ENCODE data around the gene ZNF385C.

ZNF385C gene

DNA sequence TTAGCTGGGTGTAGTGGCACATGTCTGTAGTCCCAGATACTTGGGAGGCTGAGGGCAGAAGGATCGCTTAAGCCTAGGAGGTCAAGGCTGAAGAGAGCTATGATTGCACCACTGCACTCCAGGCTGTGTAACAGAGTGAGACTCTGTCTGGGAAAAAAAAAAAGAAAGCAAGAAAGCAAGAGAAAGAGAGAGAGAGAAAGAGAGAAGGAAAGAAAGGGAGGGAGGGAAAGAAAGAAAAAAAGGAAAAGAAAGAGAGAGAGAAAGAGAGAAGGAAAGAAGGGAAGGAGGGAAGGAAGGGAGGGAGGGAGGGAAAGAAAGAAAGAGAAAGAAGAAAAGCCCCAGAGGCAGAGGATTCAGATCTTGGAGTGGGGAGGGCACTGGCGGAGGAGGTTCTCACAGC lies 7.7 kb upstream of the ZNF385C start:
- DNase-seq = no peak

DNA sequence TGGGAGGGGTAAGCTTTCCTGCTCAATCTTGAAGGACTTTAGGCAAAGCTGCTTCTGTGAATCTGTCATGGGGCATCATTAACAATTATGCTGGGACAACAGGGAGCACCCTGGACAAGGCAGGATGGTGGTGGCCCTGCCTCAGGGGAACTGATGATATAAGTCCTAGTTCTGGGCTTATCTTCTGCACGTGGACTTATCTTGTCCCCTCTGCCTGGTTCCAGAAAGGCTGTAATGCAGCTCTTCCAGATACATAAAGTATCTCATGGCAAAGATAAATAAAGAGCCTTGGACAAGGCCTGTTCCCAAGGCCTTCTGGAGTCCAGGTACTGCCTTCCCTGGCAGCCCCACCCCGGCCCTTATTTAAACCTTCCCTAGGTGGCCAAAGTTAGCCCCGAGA lies 6.0 kb upstream of the ZNF385C start:
- DNase-seq = no peak

DNA sequence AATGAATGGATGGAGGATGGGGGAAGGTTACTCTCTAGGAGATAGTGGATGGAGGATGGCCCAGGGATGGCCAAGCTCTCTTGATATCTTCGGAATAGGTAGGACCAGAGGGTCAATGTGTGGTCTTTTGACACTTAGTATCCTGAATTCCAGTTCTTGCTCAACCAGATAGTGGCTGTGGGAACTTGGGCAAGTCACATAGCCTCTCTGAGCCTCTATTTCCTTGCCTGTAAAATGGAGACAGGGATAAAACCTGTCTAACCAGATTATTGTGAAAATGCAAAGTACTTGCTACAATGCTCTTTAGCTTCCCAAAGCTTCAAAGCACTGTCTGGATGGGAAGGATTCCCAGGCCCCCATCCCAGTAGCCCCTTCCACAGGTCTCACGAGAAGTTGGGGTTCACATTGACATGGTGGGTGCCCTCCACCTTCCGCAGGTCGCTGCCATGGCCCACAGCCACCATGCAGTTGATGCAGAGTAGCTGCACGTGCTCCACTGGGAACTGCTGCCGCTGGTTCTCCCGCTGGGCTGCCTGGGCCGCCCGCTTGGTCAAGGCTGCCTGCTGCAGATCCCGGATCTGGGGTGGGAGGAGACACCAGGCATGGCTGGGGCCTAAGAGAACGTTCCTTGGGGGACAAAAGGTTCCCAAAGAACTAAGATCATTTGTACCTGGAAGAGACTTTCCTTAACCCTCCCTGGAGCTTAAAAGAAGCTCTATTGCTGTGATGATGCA lies 5.1 kb upstream of the ZNF385C start:
- DNase-seq = no peak

DNA sequence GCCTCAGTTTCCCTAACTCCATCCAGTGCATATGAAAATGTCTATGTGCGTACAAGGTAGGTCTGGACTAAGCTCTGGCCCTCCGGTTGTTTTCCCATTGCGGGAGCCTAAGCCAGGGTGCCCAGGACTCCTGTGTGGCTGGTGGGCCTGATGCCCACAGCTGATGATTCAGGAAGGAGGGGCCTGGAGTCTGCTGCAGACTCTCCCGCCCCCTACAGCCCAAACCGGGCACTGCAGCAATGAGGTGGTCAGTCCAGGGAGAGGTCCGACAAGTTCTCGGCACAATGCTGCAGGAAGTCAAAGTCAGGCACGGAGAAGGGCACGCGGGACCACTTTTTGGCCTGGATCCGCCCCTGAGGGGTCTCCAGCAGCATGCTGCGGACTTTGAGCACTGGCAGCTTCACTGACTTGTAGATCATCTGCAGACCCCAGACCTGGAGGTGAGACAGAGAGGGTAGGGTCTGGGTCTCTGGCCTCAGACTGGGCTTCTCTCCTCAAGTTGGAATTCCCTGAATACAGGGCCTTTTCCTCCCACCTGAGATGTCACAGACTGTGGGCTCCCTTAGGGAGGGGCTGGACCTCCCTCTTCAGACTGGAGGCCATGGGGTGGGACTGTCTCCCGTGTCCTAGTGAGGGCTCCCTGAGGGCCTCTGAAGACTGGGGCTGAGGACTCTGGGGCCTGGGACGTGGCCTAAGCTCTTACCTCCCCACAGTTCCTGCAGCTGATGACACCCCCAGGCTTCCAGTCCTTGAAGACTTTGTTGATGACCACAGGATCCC lies 3.4 kb upstream of the ZNF385C start:
- DNase-seq = peak; percentile 46

DNA sequence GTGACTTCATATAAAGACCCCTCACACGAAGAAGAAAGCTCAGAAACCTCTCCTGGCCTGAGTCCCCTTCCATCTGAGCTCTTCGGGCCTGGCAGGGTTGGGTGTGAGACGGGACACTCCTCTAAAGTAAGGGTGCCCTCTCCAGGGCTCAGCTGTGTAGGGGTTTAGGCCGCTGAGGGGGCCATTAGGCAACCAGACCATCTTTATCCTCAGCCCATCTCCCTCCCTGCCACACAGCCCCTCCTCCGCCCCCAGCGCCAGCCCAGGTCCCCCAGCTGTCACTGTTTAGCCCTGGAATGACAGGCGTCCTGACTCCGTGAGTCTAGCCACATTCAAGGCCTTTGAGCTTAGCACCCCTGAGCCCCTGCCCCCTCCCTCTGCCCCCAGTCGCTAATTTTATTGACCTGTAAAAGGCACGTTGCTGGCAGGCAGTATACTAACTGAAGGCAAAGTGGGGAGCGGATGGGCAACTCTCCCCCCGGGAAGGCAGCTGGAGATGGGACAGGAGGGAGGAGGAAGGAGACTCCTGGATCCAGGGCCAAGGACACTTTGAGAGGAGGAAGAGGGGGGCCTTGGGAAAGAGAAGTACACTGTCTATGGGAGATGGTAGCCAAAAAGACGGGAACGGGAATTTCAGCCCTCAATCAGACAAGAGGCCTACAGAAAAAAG lies 592 bp upstream of the ZNF385C start:
- no peak for DNase-seq

DNA sequence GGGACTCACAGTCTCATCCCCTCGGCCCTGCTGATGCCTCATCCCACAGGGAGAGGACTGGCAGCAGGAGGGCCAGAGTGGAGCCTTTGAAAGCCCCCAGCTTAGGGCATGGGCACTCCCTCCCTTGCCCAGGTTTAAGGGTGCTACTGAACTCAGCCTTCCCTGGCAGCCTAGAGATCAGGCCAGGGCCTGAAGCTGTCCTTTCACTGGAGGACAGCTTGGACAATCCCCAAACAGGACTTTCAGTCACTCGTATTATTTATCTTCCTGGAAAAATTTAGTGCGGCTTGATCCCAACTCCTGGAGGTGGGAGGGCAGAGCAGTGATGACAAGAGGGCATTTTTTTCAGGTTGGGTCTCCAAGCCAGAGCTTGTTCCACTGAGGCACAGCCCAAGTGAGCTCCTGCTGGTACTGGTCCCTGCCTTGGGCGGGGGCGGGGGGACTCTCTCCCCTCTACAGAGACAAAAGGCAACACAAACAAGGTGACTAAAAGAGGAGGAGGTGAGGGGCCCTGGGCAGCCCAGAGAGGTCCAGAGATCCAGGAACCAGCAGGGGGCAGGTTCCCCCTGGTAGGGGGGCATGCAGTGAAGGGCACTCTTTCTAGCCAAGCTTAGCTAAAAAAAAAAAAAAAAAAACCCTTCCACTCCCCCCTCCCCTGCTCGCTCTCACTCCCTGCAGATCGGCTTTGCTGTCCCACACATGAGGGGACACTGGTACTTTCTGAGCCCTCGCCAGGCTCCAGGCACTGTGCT lies 1.7 kb downstream of the ZNF385C start:
- DNase-seq = no peak

DNA sequence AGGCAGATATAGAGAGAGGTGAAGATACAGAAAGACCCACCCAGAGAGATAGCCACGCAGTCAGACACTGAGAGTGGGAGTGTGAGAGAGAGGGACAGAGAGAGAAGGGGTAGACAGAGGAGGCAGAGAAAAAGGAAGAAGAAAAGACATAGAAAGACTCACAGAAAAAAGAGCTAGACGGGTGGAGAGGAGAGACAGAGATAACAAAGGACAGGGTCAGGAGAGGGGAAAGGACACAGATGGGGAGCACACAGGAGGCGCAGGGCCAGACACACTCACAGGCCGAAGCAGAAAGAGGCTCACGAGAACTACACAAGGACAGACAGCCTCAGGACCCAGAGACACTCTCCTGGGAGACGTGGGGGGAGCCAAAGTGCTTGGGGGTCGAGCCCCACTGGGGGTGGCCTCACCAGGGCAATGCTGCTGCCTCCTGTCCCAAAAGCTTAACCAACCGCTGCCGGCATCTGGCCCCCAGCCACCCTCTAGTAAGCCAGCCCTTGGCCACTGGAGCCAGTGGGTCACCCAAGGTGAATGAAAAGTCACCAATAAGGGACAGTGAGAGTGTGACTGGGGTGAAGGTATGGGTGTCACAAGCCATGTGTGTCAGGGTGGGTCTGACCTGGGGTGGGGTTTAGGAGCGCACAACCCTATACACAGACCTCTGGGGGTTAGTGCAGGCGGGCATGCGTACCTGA lies 3.8 kb downstream of the ZNF385C start:
- no peak for DNase-seq

DNA sequence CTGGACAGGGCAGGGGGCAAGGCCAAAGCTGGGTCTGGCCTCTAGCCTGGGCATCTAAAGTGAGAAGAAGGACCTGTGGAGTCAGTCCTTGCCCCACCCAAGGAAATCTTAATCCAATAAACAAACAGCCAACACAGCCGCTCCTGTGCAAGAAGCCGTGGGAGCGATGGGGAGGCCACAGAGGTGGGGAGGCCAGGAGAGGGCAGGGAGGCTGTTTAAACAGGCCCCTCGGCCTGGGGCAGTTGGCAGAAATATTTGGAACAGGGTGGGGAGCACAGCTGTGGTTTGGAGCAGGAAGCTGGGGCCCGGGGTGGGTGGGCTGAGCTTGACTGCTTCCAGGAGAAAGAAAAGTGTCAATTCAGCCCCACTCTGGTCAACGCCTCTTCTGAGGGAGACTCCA lies 5.3 kb downstream of the ZNF385C start:
- no peak for DNase-seq

DNA sequence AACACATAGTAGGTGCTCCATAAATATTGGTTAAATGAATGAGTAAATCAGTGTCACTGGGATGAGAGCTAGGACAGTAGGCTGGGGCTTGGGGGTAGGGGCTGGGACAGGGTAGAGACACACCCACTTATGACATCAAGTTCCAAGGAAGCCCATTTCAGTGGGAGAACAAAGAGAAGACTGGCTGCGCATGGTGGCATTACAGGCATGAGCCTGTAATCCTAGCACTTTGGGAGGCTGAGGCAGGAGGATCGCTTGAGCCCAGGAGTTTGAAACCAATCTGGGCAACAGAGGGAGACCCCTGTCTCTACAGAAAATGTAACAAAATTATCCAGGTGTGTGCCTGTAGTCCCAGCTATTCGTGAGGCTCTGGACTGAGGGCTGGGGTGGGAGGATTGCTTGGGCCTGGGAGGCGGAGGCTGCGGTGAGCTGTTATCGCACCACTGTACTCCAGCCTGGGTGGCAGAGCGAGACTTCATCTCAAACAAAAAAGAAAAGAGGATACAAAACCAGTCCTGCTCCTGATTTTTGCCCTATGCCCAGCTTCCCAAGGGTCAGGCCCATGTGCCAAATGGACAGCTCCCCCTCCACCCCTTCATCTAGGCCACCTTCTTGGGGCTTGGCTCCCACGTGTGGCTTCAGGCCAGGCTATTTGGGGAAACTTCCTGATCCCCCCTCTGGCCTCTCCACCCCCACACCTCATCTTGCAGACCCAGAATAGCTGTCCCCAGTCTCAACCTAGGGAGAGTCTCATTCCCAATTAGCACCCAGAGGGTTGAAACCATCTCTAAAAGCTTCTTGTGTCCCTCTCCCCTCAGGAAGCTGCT lies 7.1 kb downstream of the ZNF385C start:
- no peak for DNase-seq

DNA sequence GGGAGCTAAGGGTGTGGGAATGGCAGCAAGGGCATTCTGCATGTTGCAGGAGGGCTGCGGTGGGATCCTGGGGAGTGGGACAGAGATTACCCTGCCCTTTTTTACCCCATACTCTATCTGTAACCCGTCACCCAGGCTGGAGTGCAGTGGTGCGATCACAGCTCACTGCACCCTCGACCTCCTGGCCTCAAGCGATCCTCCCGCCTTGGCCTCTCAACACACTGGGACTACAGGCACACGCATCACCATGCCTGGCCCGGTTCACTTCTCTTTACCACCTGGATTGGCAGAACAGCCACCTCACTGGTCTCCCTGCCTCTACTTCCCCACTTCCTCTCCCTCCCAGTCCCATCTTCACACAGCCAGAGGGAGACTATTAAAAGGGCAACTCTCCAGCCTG lies 9.5 kb downstream of the ZNF385C start:
- DNase-seq = no peak

DNA sequence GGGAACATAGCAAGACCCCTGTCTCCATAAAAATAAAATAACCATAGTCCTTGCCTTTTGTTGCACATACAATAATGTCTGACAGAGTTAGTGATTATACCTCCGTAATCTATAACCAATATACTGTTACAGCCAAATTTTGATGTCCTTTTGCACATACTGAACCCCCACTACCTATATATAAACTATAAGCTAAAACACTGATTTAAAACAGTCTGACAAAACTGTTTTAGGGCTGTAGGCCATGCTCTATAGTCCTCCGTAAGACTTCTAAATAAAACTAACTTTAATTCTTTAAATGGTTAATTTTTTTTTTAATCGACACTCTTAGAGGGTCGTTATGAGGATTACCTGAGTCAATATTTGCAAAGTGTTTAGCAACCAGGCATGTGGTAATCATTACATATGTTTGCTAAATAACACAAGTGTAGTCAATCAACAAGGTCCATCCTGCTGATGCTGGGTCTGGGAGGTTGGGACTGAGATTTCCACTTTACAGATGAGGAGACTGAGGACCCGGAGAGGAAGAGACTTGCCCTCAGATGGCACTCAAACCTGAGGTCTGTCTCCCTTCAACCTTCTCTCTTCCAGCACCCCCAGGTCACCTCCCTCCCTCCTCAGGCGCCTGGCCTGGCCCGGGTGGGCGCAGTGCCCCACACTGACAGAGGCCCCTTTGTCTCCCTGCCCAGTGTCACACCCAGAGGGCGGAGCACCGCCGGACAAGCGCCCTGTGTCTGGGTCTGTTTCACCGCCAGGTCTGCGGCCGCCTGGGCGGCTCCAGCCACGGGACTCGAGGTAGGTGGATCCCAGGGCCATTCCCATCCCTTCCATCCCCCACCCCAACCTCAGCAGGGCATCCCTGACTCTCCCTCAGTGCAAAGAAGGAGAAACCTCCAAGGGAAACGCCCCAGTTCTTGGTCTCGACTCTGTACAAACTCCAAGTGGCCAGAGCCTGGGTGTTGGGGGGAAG lies 10.3 kb downstream of the ZNF385C start:
- no peak for DNase-seq

DNA sequence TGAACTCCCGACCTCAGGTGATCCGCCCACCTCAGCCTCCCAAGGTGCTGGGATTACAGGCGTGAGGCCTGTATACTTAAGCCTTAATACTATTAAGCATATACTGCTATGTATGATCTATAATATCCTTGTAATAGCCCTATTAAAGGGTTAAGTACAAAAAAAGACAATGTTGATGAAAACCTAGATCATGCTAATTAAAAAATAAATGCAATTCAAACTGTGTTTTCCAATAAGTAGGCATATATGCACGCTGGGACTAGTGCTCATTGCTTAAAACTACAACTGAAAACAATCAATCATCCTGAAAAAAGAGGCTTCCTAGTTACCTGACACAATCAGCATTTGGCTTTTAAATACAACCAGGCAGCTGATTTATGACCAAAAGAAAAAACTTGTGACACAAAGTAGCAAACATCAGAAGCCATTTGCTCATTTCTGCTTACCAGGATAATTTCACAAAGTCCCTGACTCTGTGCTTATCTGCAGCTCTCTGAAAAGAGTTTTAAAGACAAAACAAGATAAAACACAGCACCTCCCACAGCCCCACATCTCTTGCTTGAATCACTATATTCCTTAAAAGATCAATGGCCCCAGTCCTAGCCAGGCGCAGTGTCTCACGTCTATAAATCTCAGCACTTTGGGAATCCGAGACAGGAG lies 11.1 kb downstream of the ZNF385C start:
- DNase-seq = no peak

DNA sequence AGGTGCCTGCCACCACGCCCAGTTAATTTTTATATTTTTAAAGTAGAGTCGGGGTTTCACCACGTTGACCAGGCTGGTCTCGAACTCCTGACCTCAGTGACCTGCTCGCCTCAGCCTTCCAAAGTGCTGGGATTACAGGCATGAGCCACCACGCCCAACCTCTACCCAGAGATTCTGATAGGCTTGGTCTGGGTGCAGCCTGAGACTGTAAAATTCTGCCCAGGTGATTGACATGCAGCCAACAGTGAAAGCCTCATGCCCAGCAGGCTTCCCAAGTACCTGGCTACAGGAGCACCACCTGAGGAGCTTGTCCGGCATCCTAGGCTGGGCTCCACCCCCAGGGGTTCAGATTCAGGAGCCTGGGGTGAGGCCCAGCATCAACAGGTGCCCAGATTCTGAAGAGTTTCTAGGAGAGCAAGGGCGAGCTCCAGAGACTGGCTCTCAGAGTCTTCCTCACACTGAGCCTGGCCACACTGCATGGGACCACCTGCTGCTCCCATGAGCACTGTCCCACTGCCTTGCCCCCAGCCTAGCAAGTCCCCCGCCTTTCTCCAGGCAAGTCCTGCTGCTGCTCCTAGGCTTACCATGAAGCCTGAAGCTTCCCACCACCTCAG lies 16.6 kb downstream of the ZNF385C start:
- DNase-seq = no peak

DNA sequence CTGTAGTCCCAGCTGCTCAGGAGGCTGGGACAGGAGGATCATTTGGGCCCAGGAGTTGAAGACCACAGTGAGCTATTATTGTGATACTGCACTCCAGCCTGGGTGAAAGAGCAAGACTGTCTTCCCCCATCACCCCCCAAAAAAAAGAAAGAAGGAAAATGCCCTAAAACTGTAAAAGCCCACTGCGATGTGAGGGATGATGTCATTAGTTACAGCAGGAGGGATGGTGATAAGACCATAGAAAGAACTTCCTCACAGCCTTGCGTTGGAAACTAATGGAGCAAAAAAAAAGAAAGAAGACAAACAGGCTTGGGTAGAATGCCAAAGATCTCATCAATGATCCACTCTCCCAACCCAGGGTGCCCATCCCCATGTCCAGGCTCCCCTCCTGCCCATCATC lies 18.7 kb downstream of the ZNF385C start:
- DNase-seq = no peak

DNA sequence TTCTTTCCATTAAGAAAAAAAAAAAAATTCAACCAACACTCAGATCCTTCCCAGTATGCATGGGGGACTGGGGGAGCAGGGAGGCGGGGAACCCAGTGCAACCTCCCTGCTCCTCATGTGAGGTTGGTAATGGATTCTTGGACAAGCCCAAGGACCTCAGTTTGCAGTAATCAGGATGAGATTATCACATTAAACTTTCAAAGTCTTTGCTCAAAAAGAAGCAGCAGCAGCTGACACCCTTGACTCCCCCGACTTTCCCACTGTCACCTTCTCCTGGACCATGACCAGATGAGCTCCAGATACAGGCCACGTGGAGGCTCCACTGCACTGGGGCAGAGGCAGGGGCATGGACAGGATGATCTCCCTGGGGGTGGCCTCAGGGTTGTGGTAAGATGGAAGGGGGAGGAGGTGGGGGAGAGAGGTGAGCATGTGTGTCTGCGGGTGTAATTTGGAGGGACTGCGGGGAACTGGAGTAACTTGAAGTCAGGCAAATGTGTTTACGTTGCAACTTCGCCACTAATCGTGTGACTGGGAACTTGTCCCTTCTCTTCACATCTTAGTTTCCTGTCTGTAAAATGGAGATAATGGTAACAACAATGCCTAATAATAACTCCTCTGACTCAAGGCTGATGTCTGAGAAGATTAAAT lies 19.8 kb downstream of the ZNF385C start:
- DNase-seq = no peak

DNA sequence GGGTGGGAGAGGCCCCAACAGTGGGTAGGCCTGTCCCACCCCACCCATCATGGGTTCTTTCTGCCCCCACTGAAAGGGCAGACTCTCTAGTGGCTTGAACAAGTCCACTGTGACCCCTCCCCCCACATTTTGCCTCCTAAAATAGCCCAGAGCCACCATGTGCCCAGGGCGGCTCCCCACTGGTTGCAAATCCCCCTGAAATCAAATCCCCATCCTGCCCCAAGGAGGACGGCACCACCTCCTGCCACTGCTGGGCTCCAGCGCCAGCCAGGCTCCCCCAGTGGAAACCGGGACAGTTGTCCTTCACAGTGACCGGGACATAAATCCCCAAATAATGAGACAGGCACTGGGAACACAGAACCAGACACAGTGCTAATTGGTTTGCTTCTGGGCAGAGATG lies 20.5 kb downstream of the ZNF385C start:
- no peak for DNase-seq

DNA sequence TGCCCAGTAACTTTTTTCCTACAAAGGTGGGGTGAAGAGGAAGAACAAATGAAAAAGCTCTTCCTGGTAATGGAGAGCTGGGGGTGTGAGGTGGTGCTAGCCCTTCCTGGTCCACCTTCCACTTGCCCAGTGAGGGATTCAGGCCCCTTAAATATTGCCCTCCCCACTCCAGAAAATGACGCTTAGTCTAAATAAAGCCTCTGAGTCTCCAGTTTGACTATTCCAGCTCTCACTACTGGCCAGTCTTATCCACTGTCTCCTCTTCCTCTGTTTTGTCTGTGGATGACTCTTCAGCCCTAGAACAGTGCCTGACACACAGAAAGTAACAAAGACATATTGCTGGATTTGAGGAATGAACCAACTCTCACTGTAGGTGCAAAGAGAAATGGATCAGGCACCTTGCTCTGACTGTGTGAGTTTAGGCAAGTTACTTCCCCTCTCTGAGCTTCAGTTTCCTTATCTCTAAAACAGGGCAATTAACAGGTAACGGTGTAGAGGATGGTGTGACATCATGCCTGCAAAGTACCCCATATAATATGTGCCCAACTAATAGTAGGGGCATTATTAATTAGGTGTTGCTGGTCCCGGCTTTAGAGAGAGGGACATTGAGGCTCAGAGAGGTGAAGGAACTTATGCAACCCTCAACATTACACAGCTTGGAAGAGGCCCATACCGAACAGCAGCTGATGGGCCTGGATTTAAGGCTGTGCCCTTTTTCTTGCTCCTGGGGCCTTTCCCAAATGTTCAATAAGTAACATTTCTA lies 21.3 kb downstream of the ZNF385C start:
- DNase-seq = no peak

DNA sequence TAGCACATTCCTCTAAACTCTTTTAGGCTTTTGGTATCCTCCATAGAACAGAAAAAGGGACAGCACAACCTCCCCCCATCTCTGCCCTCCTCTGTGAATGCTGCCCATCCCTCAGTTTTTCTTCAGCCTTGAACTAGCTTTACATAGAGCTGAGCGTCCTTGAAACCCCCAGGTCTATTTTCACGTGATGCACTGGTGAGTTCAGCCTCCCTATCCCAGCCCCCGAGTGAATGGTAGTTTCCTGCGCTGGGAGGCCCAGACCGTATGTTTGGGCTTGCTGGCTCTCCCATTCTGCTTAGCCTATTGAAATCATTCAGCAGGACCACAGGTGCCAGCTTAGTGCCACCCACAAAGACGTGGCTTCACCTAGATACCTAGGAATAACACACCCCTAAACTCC lies 22.5 kb downstream of the ZNF385C start:
- no peak for DNase-seq
